Measurements from ENCODE around the gene ZNF69. TPM values are rescaled to one million over a fixed set of nuclear protein-coding genes. Genes with fewer than 3 reads are reported as not detected.

Gene ZNF69
- total RNA-seq, 1 donor from 2014 or later = 2.1 TPM

- Mint-ChIP-seq H3K27ac (no peak overlapping the region), H3K9me3 (peaks cover 42% of the 10 kb centered on the region), H3K4me3 (no peak overlapping the region), H3K4me1 (no peaks in the 10 kb centered on the region), H3K36me3 (ENCODE audit: low read depth) (peaks cover 81% of the 10 kb centered on the region), H3K27me3 (no peaks in the 10 kb centered on the region)
- intact Hi-C loops (cut with micrococcal nuclease) = no loop called here
- CTCF ChIA-PET = no interaction called here
- POLR2A ChIA-PET = no interaction called here
- no peak for TF ChIP-seq CTCF (IDR thresholded peaks at IDR 0.05)
- DNase-seq (no peak), ATAC-seq (ENCODE audit: low read depth) (no peak)
Measured at GRCh38 chr19:11950312-11950711, 62.7 kb downstream of the ZNF69 start.

Other genes starting within 250 kb of the ZNF69 start
- 2.6 and 3.0 TPM in 2 replicates for gene ZNF823, start 148.8 kb upstream of the ZNF69 start, total RNA-seq
- 23.3 and 23.9 TPM in 2 replicates for gene ZNF441, start 120.8 kb upstream of the ZNF69 start, total RNA-seq
- 1.4 and 1.7 TPM in 2 replicates for gene ZNF491, start 89.3 kb upstream of the ZNF69 start, total RNA-seq
- gene ZNF440, start 73.5 kb upstream of the ZNF69 start, total RNA-seq = 17.7 and 18.5 TPM in 2 replicates
- gene ZNF439, start 39.1 kb upstream of the ZNF69 start, total RNA-seq = 19.9 and 22.8 TPM in 2 replicates
- gene ZNF700, start 37.3 kb downstream of the ZNF69 start, total RNA-seq = 24.5 and 33.1 TPM in 2 replicates
- 9.8 and 10.0 TPM in 2 replicates for gene ZNF763, start 77.3 kb downstream of the ZNF69 start, total RNA-seq
- 6.9 and 8.6 TPM in 2 replicates for gene ZNF433, start 147.9 kb downstream of the ZNF69 start, total RNA-seq
- 1.2 and 1.6 TPM in 2 replicates for gene ZNF878, start 165.2 kb downstream of the ZNF69 start, total RNA-seq
- 24.8 and 27.7 TPM in 2 replicates for gene ZNF844, start 176.9 kb downstream of the ZNF69 start, total RNA-seq

Data from activated B cell treated with CpG ODN at 0.5 μM for 24 hours (primary cell).